ENCODE results near the gene CACNA2D1.
A peak's percentile ranks its signal among the peaks of the same experiment; 100 is the strongest.

CACNA2D1 gene

GRCh38 chr7:81960026-81960425 is 483.6 kb downstream of the CACNA2D1 start:
- no peak for DNase-seq (ENCODE audit: low spot score)

- no peak for DNase-seq (ENCODE audit: low spot score)
These were observed 486.1 kb downstream of the CACNA2D1 start for GRCh38 chr7:81957517-81957916.

- peak; percentile 1 for DNase-seq (ENCODE audit: low spot score)
These were observed 487.1 kb downstream of the CACNA2D1 start for GRCh38 chr7:81956520-81956919.

- DNase-seq (ENCODE audit: low spot score): no peak
These were observed 494.3 kb downstream of the CACNA2D1 start for GRCh38 chr7:81949306-81949705.

- no peak for DNase-seq (ENCODE audit: low spot score)
These were observed 499.5 kb downstream of the CACNA2D1 start for GRCh38 chr7:81944058-81944457.

GRCh38 chr7:81937091-81937490 is 506.5 kb downstream of the CACNA2D1 start:
- DNase-seq (ENCODE audit: low spot score): no peak

- no peak for DNase-seq (ENCODE audit: low spot score)
These were observed 508.8 kb downstream of the CACNA2D1 start for GRCh38 chr7:81934596-81935301.

- no peak for DNase-seq (ENCODE audit: low spot score)
These were observed 510.6 kb downstream of the CACNA2D1 start for GRCh38 chr7:81932936-81933335.

- DNase-seq (ENCODE audit: low spot score): no peak
These were observed 514.2 kb downstream of the CACNA2D1 start for GRCh38 chr7:81929386-81929785.

- DNase-seq (ENCODE audit: low spot score): no peak
These were observed 517.4 kb downstream of the CACNA2D1 start for GRCh38 chr7:81926154-81926553.

- DNase-seq (ENCODE audit: low spot score): no peak
These were observed 518.0 kb downstream of the CACNA2D1 start for GRCh38 chr7:81925530-81925929.

- DNase-seq (ENCODE audit: low spot score): no peak
These were observed 519.1 kb downstream of the CACNA2D1 start for GRCh38 chr7:81924494-81924893.

- no peak for DNase-seq (ENCODE audit: low spot score)
These were observed 524.1 kb downstream of the CACNA2D1 start for GRCh38 chr7:81919494-81919893.

GRCh38 chr7:81908220-81908619 is 535.4 kb downstream of the CACNA2D1 start:
- DNase-seq (ENCODE audit: low spot score): no peak

GRCh38 chr7:81903115-81903514 is 540.5 kb downstream of the CACNA2D1 start:
- no peak for DNase-seq (ENCODE audit: low spot score)

- DNase-seq (ENCODE audit: low spot score): no peak
These were observed 541.0 kb downstream of the CACNA2D1 start for GRCh38 chr7:81902536-81902935.

All from activated CD4-positive, alpha-beta T cell treated with anti-CD3 and anti-CD28 coated beads, Interleukin-2, Interleukin-4, amounts not matched to agents 100 ng/mL and 50 ng/mL, durations not matched to agents 16 hours and 8 hours (primary cell).